Loucy (cell line): ENCODE measurements around the gene ZFP36L2.

Experiments used
- H2AFZ ChIP-seq: fragments of 200-600 bp; sonication (generic); 2 replicates; pipeline ENCODE4 v1.6.0; 2016; ENCODE audit warnings: antibody characterized with exemption, mild to moderate bottlenecking, low read length, moderate library complexity
- H3F3A ChIP-seq: fragments of 200-600 bp; 2 replicates; pipeline ENCODE4 v1.6.0; 2016; ENCODE audit warnings: antibody characterized with exemption, low read depth, mild to moderate bottlenecking
- H3K27me3 ChIP-seq: fragments of 200-600 bp; sonication (generic); 2 replicates; pipeline ENCODE4 v1.6.1; 2014; ENCODE audit warnings: low read length, mild to moderate bottlenecking; ENCODE audit not compliant: insufficient read depth, poor library complexity, severe bottlenecking
- H3K36me3 ChIP-seq: fragments of 200-600 bp; sonication (generic); 2 replicates; pipeline ENCODE4 v1.6.1; 2016; ENCODE audit warnings: low read length; ENCODE audit not compliant: insufficient read depth
- H3K4me1 ChIP-seq: fragments of 200-600 bp; sonication (generic); 2 replicates; pipeline ENCODE4 v1.5.1; 2014; ENCODE audit warnings: low read length, mild to moderate bottlenecking; ENCODE audit not compliant: insufficient read depth, poor library complexity, severe bottlenecking
- H3K4me2 ChIP-seq: fragments of 200-600 bp; sonication (generic); 2 replicates; pipeline ENCODE4 v1.6.0; 2014; ENCODE audit warnings: antibody characterized with exemption, low read length, low read depth, mild to moderate bottlenecking; ENCODE audit not compliant: poor library complexity, severe bottlenecking
- H3K4me3 ChIP-seq: fragments of 200-600 bp; sonication (generic); 2 replicates; pipeline ENCODE4 v1.5.1; 2014; ENCODE audit warnings: low read length, mild to moderate bottlenecking, mixed read lengths; ENCODE audit not compliant: poor library complexity, severe bottlenecking
- H3K79me2 ChIP-seq: fragments of 200-600 bp; sonication (generic); 2 replicates; pipeline ENCODE4 v1.6.1; 2014; ENCODE audit warnings: low read length; ENCODE audit not compliant: insufficient read depth
- H3K9ac ChIP-seq: fragments of 200-600 bp; sonication (generic); 2 replicates; pipeline ENCODE4 v1.6.0; 2014; ENCODE audit warnings: mild to moderate bottlenecking, low read depth, low read length, moderate library complexity; ENCODE audit not compliant: poor library complexity, severe bottlenecking
- H3K9me2 ChIP-seq: fragments of 200-600 bp; sonication (generic); replicated peaks from 2 replicates; pipeline ENCODE4 v1.6.1; 2016; ENCODE audit warnings: low read depth, low read length, mixed read lengths
- H3K9me3 ChIP-seq: fragments of 200-600 bp; sonication (generic); 2 replicates; pipeline ENCODE4 v1.6.1; 2014; ENCODE audit warnings: mild to moderate bottlenecking, antibody characterized with exemption, low read length, low read depth; ENCODE audit not compliant: insufficient read depth
- H4K20me1 ChIP-seq: fragments of 200-600 bp; sonication (generic); 2 replicates; pipeline ENCODE4 v1.6.0; 2014; ENCODE audit warnings: antibody characterized with exemption, low read length, mild to moderate bottlenecking; ENCODE audit not compliant: insufficient read depth, poor library complexity, severe bottlenecking
- EZH2phosphoT487 ChIP-seq: fragments of 200-600 bp; IDR thresholded peaks from 2 replicates; pipeline ENCODE4 v1.6.1; 2018; ENCODE audit warnings: antibody characterized with exemption, mild to moderate bottlenecking, moderate library complexity, borderline replicate concordance
- TF ChIP-seq, protein P1 (sequence below): fragments of 200-600 bp; sonication (generic); conservative IDR thresholded peaks from 2 replicates; pipeline ENCODE4 v1.5.1; 2014; ENCODE audit warnings: mild to moderate bottlenecking, antibody characterized with exemption, low read length

The ZFP36L2 gene

DNA sequence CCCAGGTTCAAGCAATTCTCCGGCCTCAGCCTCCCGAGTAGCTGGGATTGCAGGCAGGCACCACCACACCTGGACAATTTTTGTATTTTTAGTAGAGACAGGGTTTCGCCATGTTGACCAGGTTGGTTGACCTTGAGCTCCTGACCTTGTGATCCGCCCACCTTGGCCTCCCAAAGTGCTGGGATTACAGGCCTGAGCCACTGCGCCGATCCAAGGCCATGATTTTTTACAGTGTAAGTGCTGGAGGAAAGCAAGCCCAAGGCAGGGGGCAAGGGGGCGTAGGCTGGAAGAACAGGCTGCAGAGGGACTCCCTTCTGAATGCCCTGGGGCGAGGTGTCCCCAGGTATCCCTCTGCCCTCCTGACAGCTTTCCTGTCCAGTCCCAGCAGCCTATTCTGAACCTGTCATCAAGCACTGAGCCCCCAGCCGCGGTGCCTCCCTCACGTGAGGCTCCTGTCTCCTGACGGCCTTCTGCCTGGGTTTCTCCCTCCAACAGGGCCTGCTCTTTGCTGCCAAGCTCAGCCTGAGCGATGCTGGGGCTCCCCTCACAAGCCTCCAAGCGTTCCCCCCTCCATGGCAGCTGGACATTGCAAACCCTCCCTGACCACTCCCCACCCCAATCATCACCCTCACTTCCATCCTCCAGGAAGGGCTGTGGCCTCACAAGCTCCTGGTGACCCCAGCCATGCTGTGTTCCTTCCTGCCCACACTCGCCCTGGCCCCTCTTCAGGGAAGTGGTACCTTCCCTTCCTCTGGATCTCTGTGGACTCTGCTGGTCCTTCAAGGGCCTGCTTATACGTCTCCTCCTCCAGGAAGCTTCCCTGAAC, 37.6 kb downstream of the ZFP36L2 start:
- no peaks in the 10 kb centered on the region for H3K36me3 ChIP-seq
- H3K9ac ChIP-seq: no peak overlapping the region
- no peaks in the 10 kb centered on the region for H3K27me3 ChIP-seq
- no peak overlapping the region for H3K4me3 ChIP-seq
- H3K9me2 ChIP-seq: no peaks in the 10 kb centered on the region
- H3K4me1 ChIP-seq: peaks cover 13% of the 10 kb centered on the region
- H3K4me2 ChIP-seq: no peak overlapping the region
- no peaks in the 10 kb centered on the region for H4K20me1 ChIP-seq
- peaks cover 11% of the 10 kb centered on the region for H3K79me2 ChIP-seq
- no peaks in the 10 kb centered on the region for H3F3A ChIP-seq
- no peak overlapping the region for H2AFZ ChIP-seq
- no peak for TF ChIP-seq EZH2phosphoT487
- TF ChIP-seq, protein P1, sequence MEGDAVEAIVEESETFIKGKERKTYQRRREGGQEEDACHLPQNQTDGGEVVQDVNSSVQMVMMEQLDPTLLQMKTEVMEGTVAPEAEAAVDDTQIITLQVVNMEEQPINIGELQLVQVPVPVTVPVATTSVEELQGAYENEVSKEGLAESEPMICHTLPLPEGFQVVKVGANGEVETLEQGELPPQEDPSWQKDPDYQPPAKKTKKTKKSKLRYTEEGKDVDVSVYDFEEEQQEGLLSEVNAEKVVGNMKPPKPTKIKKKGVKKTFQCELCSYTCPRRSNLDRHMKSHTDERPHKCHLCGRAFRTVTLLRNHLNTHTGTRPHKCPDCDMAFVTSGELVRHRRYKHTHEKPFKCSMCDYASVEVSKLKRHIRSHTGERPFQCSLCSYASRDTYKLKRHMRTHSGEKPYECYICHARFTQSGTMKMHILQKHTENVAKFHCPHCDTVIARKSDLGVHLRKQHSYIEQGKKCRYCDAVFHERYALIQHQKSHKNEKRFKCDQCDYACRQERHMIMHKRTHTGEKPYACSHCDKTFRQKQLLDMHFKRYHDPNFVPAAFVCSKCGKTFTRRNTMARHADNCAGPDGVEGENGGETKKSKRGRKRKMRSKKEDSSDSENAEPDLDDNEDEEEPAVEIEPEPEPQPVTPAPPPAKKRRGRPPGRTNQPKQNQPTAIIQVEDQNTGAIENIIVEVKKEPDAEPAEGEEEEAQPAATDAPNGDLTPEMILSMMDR: no peak
- no peaks in the 10 kb centered on the region for H3K9me3 ChIP-seq

DNA sequence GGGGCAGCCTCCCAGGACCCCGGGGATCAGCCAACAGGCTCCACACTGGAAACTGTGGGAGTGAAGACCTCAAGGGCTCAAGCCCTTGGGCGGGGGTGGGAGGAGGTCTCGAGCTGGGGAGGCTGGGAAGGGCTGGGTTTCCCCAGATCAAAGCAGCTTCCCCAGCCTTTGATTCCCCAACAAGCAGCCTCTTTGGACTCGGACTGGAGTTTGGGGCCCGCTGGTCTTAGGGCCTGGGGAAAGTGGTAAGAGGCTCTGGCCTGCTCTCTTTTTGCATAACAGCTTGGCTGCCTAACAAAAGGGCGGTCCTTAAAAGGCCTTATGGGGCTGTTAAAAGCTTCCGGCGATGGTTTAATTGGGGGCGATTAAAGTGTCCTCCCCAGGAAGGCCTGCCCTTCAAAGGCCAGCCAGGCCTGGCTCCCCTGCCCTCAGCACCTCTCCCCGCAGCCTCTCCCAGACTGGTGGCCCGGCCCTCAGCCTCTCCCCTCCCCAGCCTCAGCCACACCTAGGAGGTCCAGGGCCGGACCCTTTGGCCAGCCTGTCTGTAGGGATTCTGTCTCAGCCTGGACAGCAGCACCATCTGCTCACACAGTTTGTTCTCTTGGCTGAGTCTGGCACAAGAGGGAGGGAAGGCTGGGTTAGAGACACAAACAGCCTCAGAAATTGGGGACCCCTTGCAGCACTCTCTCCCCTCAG, 39.6 kb downstream of the ZFP36L2 start:
- no peaks in the 10 kb centered on the region for H3K9me2 ChIP-seq
- no peaks in the 10 kb centered on the region for H4K20me1 ChIP-seq
- H3K9me3 ChIP-seq: no peaks in the 10 kb centered on the region
- H3K9ac ChIP-seq: no peak overlapping the region
- no peaks in the 10 kb centered on the region for H3K36me3 ChIP-seq
- H3F3A ChIP-seq: no peaks in the 10 kb centered on the region
- H2AFZ ChIP-seq: no peak overlapping the region
- TF ChIP-seq, protein P1: no peak
- TF ChIP-seq EZH2phosphoT487: no peak
- H3K27me3 ChIP-seq: no peaks in the 10 kb centered on the region
- H3K79me2 ChIP-seq: no peaks in the 10 kb centered on the region
- H3K4me3 ChIP-seq: no peak overlapping the region
- no peaks in the 10 kb centered on the region for H3K4me1 ChIP-seq
- H3K4me2 ChIP-seq: no peak overlapping the region

DNA sequence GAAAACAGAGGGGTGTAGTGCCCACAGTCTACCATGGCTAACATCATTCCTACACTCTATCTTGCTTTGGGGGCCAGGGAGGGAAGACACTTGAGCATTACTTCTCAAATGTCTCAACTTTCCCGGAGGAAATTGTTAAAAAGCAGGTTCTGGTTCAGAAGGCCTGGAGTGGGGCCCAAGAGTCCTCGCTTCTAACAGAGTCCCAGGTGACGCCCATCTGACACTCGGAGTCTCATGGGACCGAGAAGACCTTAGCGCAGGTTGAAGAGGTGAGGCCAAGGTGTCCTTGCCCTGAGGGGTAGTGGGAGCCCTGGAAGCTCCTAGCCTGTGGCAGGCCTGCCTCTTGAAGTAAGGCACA, 40.1 kb downstream of the ZFP36L2 start:
- Histone ChIP-seq H3K4me2 (no peak overlapping the region), H3K9ac (no peak overlapping the region), H3K4me1 (no peaks in the 10 kb centered on the region), H3K9me3 (no peaks in the 10 kb centered on the region), H3F3A (no peaks in the 10 kb centered on the region), H3K79me2 (no peaks in the 10 kb centered on the region), H3K9me2 (no peaks in the 10 kb centered on the region), H2AFZ (no peak overlapping the region), H3K27me3 (no peaks in the 10 kb centered on the region), H3K4me3 (no peak overlapping the region), H4K20me1 (no peaks in the 10 kb centered on the region), H3K36me3 (no peaks in the 10 kb centered on the region)
- TF ChIP-seq, protein P1: no peak
- no peak for TF ChIP-seq EZH2phosphoT487
